Esophagus muscularis mucosa (tissue), 3 donors: ENCODE results near the gene LTBP2.

Experiments
- POLR2A ChIP-seq: fragments of 450-650 bp; IDR thresholded peaks from one replicate; pipeline ENCODE4 v1.6.1; 2017; ENCODE audit warnings: antibody characterized with exemption, moderate library complexity, mild to moderate bottlenecking, low read depth
- TF ChIP-seq, protein P1 (sequence below), 3 experiments: fragments of 200-600 bp in 2 of 3; fragments of 450-650 bp in 1 of 3; sonication (generic) in 2 of 3; IDR thresholded peaks; one replicate each; pipeline ENCODE4 v1.5.1; 2017 to 2019; ENCODE audit warnings: antibody characterized with exemption in 3 of 3, mild to moderate bottlenecking in 2 of 3, moderate library complexity in 1 of 3

DNA sequence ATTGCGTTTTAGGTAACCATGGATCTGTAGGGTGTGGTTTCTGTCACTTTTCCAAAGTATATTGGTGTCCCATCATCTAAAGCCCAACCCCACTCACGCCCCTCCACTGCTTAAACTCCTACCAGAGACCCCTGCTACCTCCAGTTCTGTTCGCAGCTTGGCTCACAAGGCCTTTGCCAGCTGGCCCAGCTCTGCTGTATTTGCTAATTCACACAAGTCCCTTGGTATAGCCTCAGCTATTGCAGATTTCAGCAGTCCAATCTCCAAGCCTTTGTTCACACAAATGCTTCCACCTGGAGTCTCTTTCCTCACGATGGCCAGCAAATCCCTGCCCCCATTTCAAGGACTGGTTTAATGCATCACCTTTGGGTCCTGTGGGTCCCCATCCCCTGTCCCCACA, 94.3 kb downstream of the LTBP2 start:
- TF ChIP-seq POLR2A, result no peak
- TF ChIP-seq, protein P1, sequence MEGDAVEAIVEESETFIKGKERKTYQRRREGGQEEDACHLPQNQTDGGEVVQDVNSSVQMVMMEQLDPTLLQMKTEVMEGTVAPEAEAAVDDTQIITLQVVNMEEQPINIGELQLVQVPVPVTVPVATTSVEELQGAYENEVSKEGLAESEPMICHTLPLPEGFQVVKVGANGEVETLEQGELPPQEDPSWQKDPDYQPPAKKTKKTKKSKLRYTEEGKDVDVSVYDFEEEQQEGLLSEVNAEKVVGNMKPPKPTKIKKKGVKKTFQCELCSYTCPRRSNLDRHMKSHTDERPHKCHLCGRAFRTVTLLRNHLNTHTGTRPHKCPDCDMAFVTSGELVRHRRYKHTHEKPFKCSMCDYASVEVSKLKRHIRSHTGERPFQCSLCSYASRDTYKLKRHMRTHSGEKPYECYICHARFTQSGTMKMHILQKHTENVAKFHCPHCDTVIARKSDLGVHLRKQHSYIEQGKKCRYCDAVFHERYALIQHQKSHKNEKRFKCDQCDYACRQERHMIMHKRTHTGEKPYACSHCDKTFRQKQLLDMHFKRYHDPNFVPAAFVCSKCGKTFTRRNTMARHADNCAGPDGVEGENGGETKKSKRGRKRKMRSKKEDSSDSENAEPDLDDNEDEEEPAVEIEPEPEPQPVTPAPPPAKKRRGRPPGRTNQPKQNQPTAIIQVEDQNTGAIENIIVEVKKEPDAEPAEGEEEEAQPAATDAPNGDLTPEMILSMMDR (IDR thresholded peaks at IDR 0.05), result no peak
